ENCODE measurements around the gene OR2T10.
"Not testable (repeated sequence)": the region's sequence is repeated elsewhere in the genome, so short reads cannot be mapped to it uniquely, and the experiment has no call there.

The OR2T10 gene

DNA sequence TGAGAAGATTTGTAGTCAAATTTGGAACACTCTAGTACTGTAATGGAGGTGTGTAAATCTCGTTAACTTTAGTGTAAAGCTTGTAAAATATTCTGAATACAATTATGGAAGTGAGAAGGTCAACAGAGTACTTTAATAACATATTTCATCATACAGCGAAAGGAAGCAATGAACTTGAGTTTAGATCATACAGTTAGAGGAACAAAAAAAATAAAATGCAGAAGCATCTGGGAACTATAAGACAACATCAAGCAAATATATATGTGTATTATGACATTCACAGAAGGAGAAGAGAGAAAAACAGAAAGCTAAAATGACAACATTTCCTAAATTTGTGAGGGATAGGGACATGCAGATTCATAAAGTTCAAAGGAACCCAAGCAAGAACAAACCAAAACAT is 28.5 kb downstream of the OR2T10 start:
- not testable (repeated sequence) for H3K4me2 ChIP-seq; H3K27me3 ChIP-seq; H3K9me3 ChIP-seq (replicated peaks in 1 of 11); H4K20me1 ChIP-seq; H3K27ac ChIP-seq; H3K4me3 ChIP-seq; H3K9ac ChIP-seq; H3K36me3 ChIP-seq; H3K4me1 ChIP-seq

- H3K36me3 ChIP-seq; H3K4me1 ChIP-seq; H4K20me1 ChIP-seq; H3K27ac ChIP-seq; H3K9ac ChIP-seq; H3K27me3 ChIP-seq; H3K9me3 ChIP-seq (replicated peaks in 1 of 11); H3K4me3 ChIP-seq: not testable (repeated sequence)
- H3K4me2 ChIP-seq, result peak overlapping the region in 2 of 11 experiments; percentile 26 to 29; a peak in 3 of 22 replicates
These were observed 31.7 kb downstream of the OR2T10 start for GRCh38 chr1:248565530-248566373.

- H3K4me3 ChIP-seq; H3K27me3 ChIP-seq; H3K27ac ChIP-seq; H3K4me2 ChIP-seq; H3K9me3 ChIP-seq (replicated peaks in 1 of 11); H3K4me1 ChIP-seq; H4K20me1 ChIP-seq; H3K9ac ChIP-seq; H3K36me3 ChIP-seq: not testable (repeated sequence)
These were observed 34.8 kb downstream of the OR2T10 start, which contains the start of gene OR2T29 for GRCh38 chr1:248562672-248563071. TSS of gene OR2T29 (minus strand) at chr1:248562772. CDS start at chr1:248559491, 3,281 bp downstream.

GRCh38 chr1:248551027-248551426 is 46.5 kb downstream of the OR2T10 start:
- not testable (repeated sequence) for H3K4me2 ChIP-seq; H4K20me1 ChIP-seq; H3K4me1 ChIP-seq; H3K36me3 ChIP-seq; H3K4me3 ChIP-seq; H3K9ac ChIP-seq; H3K9me3 ChIP-seq (replicated peaks in 1 of 11); H3K27ac ChIP-seq; H3K27me3 ChIP-seq

DNA sequence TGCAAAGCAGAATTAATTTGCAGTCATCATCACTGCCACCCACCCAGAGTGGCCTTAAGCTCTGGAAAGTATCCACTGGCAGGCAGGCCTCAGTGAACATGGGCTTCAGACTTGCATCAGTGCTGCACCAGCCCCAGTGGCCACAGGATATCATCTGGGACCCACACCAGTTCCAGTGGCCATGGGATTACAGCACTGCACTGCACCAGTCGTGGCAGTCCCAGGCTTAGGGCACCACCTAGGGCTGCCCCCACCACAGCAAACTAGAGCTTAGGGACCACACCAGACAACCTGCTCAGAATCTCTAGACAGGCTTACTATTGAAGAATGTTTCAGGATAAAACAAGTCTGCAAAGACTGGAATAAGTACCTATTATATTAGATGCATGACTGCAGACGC is 50.1 kb downstream of the OR2T10 start:
- not testable (repeated sequence) for H4K20me1 ChIP-seq; H3K9me3 ChIP-seq (replicated peaks in 1 of 11); H3K9ac ChIP-seq; H3K4me3 ChIP-seq; H3K27ac ChIP-seq; H3K27me3 ChIP-seq; H3K36me3 ChIP-seq; H3K4me2 ChIP-seq; H3K4me1 ChIP-seq

Measured in BLaER1 treated with 17β-estradiol and CSF1 and Interleukin-3, amounts not matched to agents 10 nM and 100 nM (cell line).